ENCODE results near the gene PITPNC1.

PITPNC1 gene

GRCh38 chr17:67546578-67547527, 169.8 kb downstream of the PITPNC1 start:
- no peak for DNase-seq (ENCODE audit: low read depth in 2 of 2)

GRCh38 chr17:67548693-67549092, 171.6 kb downstream of the PITPNC1 start:
- DNase-seq (ENCODE audit: low read depth in 2 of 2), result no peak

DNA sequence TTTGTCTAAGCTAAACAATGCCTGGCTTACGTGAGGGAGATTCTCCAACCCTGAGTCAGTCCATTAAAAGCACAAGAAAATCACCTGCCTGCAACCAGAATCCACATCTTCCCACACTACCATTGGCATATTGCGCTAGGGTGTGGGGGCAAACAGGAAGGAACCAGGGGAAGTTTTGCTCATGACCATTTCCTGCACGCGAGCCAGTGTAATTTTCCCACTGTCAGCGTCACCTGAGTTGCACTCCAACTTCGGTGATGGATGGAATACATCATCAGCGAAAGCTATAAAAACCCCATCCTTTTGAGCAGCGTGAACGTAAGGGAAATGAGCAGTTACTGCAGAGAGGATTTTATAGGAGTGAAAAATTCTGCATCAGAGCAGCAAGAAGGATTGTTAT, 172.7 kb downstream of the PITPNC1 start:
- no peak for DNase-seq (ENCODE audit: low read depth in 2 of 2)

DNA sequence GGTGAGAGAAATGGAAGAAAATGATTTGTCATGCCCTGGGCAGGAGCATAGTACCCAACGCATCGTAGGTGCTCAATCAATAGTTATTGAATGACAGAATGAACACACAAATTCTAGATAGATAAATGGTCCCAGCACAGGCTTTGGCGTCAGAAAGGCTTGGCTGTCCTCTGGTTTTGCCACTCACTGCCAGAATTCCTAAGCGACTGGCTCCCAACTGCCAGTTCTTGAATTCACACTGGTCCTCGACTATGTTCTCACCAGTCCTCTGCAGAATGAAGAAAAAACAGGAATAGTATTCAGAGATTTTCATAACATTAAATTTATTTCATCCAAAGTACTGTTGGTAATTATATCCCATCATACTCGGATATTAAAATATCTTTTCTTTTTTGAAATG, 177.6 kb downstream of the PITPNC1 start:
- DNase-seq (ENCODE audit: low read depth in 2 of 2), result no peak

GRCh38 chr17:67555855-67556254, 178.8 kb downstream of the PITPNC1 start:
- DNase-seq (ENCODE audit: low read depth in 2 of 2), result no peak

- DNase-seq (ENCODE audit: low read depth in 2 of 2), result no peak
Observed at GRCh38 chr17:67557052-67557845, 180.2 kb downstream of the PITPNC1 start.

- no peak for DNase-seq (ENCODE audit: low read depth in 2 of 2)
Observed at GRCh38 chr17:67557921-67558320, 180.8 kb downstream of the PITPNC1 start.

GRCh38 chr17:67558740-67559380, 181.8 kb downstream of the PITPNC1 start:
- DNase-seq (ENCODE audit: low read depth in 2 of 2), result no peak

DNA sequence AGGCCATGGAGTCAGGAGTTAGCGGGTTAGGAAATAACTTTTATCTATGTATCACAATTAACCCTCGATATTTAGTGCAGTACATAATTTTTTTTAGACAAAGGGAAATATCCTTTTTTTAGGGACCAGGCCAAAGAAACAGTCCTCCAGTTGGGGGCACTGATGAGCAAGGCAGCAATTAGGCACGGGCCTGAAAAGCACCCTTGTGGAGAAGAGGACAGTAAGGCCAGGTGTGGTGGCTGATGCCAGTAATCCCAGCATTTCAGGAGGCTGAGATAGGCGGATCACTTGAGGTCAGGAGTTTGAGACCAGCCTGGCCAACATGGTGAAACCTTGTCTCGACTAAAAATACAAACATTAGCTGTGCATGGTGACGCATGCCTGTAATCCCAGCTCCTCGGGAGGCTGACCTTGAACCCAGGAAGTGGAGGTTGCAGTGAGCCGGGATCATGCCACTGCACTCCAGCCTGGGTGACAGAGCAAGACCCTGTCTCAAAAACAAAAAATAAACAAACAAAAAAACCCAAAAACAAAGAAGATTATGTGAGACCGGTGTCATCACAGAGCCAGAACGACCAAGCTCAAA, 182.4 kb downstream of the PITPNC1 start:
- DNase-seq (ENCODE audit: low read depth in 2 of 2), result no peak

- no peak for DNase-seq (ENCODE audit: low read depth in 2 of 2)
Observed at GRCh38 chr17:67562005-67562404, 184.9 kb downstream of the PITPNC1 start.

GRCh38 chr17:67563692-67564228, 186.7 kb downstream of the PITPNC1 start:
- no peak for DNase-seq (ENCODE audit: low read depth in 2 of 2)

- DNase-seq (ENCODE audit: low read depth in 2 of 2), result no peak
Observed at GRCh38 chr17:67565068-67565467, 188.0 kb downstream of the PITPNC1 start.

DNA sequence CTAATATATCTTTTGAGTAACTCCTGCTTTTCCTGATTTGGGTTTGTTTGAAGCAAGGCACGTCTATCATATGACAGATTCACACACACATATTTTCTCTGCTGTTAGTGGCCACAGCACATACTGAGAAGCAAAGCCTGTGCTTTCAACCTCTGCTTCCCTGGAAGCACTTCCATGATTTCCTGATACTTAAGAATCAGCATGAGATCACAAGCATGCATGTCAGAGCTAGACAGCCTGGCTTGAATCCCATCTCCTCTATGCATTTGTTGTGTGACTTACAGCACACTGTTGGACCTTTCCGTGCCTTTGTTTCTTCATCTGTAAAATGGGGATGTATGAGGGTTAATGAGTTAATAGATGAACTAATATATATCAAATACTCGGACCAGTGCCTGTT, 189.6 kb downstream of the PITPNC1 start:
- DNase-seq (ENCODE audit: low read depth in 2 of 2), result no peak

- no peak for DNase-seq (ENCODE audit: low read depth in 2 of 2)
Observed at GRCh38 chr17:67569015-67569451, 192.0 kb downstream of the PITPNC1 start.

DNA sequence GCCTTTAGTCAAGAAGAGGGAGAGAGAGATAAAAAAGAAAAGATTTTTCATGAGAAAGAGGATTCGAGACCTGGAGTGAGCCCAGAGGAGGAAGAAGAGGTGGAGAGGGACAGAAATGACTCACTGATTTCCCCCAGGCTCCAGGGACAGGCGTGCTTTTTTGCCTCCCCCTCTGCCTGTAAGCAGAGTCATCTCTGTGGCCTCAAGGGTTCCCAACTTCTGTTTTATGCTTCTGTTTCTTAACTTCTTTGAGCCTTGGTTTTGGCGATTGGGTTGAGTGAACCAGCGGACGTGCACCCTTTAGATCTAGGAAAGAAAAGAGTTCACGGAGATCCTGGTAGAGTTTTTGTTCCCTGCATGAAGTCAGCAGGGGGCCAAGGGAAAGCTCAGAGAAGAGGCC, 192.8 kb downstream of the PITPNC1 start:
- DNase-seq (ENCODE audit: low read depth in 2 of 2), result no peak

DNA sequence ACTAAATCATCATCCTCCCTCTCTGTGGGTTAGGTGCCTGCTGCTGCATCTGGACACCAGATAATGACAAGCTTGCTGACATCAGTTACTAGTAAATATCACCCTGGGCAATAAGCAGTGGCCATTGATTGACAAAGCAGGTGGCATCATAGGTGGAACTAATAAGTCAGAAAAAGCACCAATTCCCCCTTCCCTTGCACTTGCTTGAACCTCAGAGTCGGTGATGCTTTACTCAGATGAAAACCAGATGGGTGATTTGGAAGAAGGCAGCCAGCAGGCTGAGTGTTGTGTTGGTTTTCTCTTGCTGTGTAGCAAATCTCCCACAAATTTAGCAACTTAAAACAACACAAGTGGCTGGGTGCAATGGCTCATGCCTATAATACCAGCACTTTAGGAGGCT, 193.7 kb downstream of the PITPNC1 start:
- DNase-seq (ENCODE audit: low read depth in 2 of 2), result no peak

DNA sequence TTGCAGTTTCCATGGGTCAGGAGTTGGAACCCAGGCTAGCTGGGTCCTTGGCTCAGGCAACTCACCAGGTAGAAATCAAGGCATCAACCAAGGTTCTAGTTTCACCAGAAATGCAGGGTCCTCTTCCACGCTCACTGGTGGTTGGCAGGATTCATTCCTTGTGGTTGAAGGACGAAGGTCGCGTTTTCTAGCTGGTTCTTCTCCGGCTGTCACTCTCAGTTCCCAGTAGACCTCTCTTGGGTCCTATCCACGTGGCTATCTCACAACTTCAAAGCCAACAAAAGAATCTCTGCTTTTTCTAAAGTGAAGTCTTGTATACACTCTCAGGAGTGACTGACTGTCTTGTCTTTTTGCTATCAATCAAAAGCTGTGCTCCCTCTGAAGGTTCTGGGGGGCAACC, 194.4 kb downstream of the PITPNC1 start:
- DNase-seq (ENCODE audit: low read depth in 2 of 2), result no peak

- DNase-seq (ENCODE audit: low read depth in 2 of 2), result no peak
Observed at GRCh38 chr17:67573987-67574657, 197.0 kb downstream of the PITPNC1 start.

- no peak for DNase-seq (ENCODE audit: low read depth in 2 of 2)
Observed at GRCh38 chr17:67574658-67575293, 197.7 kb downstream of the PITPNC1 start.

- DNase-seq (ENCODE audit: low read depth in 2 of 2), result no peak
Observed at GRCh38 chr17:67575325-67575724, 198.2 kb downstream of the PITPNC1 start.

Data from activated CD4-positive, alpha-beta T cell treated with anti-CD3 and anti-CD28 coated beads for 24 hours (primary cell).